HepG2 (cell line): ENCODE measurements around the gene DOK1. TPM values are rescaled to one million over a fixed set of nuclear protein-coding genes. Genes with fewer than 3 reads are reported as not detected.

Experiments used
- BHLHE40 ChIP-seq: IDR thresholded peaks from 2 replicates; pipeline ENCODE4 v1.6.1; 2011; ENCODE audit warnings: low read length, improper control_type of control experiment
- ETS1 ChIP-seq: sonication (generic); formaldehyde crosslinking; IDR thresholded peaks from 2 replicates; pipeline ENCODE4 v1.4.0; 2020; ENCODE audit warnings: missing genetic modification reagents
- FOXJ3 ChIP-seq: sonication (generic); formaldehyde crosslinking; IDR thresholded peaks from 2 replicates; pipeline ENCODE4 v1.4.0; 2020; ENCODE audit warnings: missing genetic modification reagents, mild to moderate bottlenecking, borderline replicate concordance
- HOXA3 ChIP-seq: sonication (generic); formaldehyde crosslinking; IDR thresholded peaks from 2 replicates; pipeline ENCODE4 v1.5.0; 2020; ENCODE audit warnings: missing genetic modification reagents
- MAFG ChIP-seq: sonication (generic); formaldehyde crosslinking; IDR thresholded peaks from 2 replicates; pipeline ENCODE4 v1.5.1; 2020; ENCODE audit warnings: mild to moderate bottlenecking, missing genetic modification reagents
- MLLT10 ChIP-seq: sonication (generic); formaldehyde crosslinking; IDR thresholded peaks from 2 replicates; pipeline ENCODE4 v1.4.0; 2020; ENCODE audit warnings: missing genetic modification reagents
- MTERF4 ChIP-seq: sonication (generic); formaldehyde crosslinking; IDR thresholded peaks from 2 replicates; pipeline ENCODE4 v1.8.0; 2023; ENCODE audit warnings: mild to moderate bottlenecking, missing genetic modification reagents
- NFKB2 ChIP-seq: sonication (generic); formaldehyde crosslinking; IDR thresholded peaks from 2 replicates; pipeline ENCODE4 v1.4.0; 2020; ENCODE audit warnings: missing genetic modification reagents, borderline replicate concordance
- PHF21A ChIP-seq: sonication (generic); formaldehyde crosslinking; IDR thresholded peaks from 2 replicates; pipeline ENCODE4 v1.5.0; 2020; ENCODE audit warnings: mild to moderate bottlenecking, missing genetic modification reagents
- RAD21 ChIP-seq: fragments of 450-650 bp; formaldehyde crosslinking; IDR thresholded peaks from 2 replicates; pipeline ENCODE4 v1.5.0; 2020; ENCODE audit warnings: mild to moderate bottlenecking
- RELA ChIP-seq: sonication (generic); formaldehyde crosslinking; IDR thresholded peaks from 2 replicates; pipeline ENCODE4 v1.4.0; 2020; ENCODE audit warnings: missing genetic modification reagents
- SNAPC4 ChIP-seq: sonication (generic); formaldehyde crosslinking; IDR thresholded peaks from 2 replicates; pipeline ENCODE4 v1.4.0; 2020; ENCODE audit warnings: mild to moderate bottlenecking, missing genetic modification reagents
- SUZ12 ChIP-seq: fragments of 150-350 bp; IDR thresholded peaks from 2 replicates; pipeline ENCODE4 v1.6.1; 2014; ENCODE audit warnings: low read depth, low read length
- ZBTB7B ChIP-seq: sonication (generic); formaldehyde crosslinking; IDR thresholded peaks from 2 replicates; pipeline ENCODE4 v1.4.0; 2020; ENCODE audit warnings: missing genetic modification reagents
- ZMYM4 ChIP-seq: sonication (generic); formaldehyde crosslinking; IDR thresholded peaks from 2 replicates; pipeline ENCODE4 v1.8.1; 2023; ENCODE audit warnings: mild to moderate bottlenecking, missing genetic modification reagents
- ZNF18 ChIP-seq: sonication (generic); formaldehyde crosslinking; IDR thresholded peaks from 2 replicates; pipeline ENCODE4 v1.8.0; 2022; ENCODE audit warnings: mild to moderate bottlenecking, missing genetic modification reagents; ENCODE audit not compliant: insufficient replicate concordance
- ZNF264 ChIP-seq: sonication (generic); formaldehyde crosslinking; IDR thresholded peaks from 2 replicates; pipeline ENCODE4 v1.4.0; 2020; ENCODE audit warnings: missing genetic modification reagents
- ZNF337 ChIP-seq: sonication (generic); formaldehyde crosslinking; IDR thresholded peaks from 2 replicates; pipeline ENCODE4 v1.5.1; 2020; ENCODE audit warnings: missing genetic modification reagents, low read depth, mild to moderate bottlenecking, borderline replicate concordance
- ZNF704 ChIP-seq: sonication (generic); formaldehyde crosslinking; IDR thresholded peaks from 2 replicates; pipeline ENCODE4 v1.8.1; 2023; ENCODE audit warnings: mild to moderate bottlenecking, inconsistent platforms, moderate library complexity, missing genetic modification reagents, borderline replicate concordance
- polyA plus RNA-seq, 8 experiments: library from polyadenylated mRNA; depleted of rRNA in 3 of 8; stranded (reverse) in 7 of 8; unstranded in 1 of 8; fragments of >200 nt; fragmentation: Illumina TruSeq in 4 of 8; extraction: Trizol in 4 of 8; gene quantifications; 2 replicates each; pipeline versions ENCODE4 v1.2.1 to v1.2.3, GENCODE V29; 2011 to 2016; ENCODE audit warnings: low read depth in 4 of 8, missing spikeins in 1 of 8, mixed read lengths in 1 of 8; ENCODE audit not compliant: insufficient read depth in 1 of 8
- total RNA-seq, 5 experiments: library from RNA; depleted of rRNA; stranded (reverse); fragments of >200 nt; fragmentation: Illumina TruSeq; extraction: Trizol; gene quantifications; 2 replicates each; pipeline ENCODE4 v1.2.3, GENCODE V29; 2016; ENCODE audit warnings: low read depth in 1 of 5

Gene DOK1
- total and polyA plus RNA-seq, 2 of the 13 experiments (the other 11 are each of a cell fraction or from before 2014, with no cell fraction given) = 0.53 to 0.74 TPM

GRCh38 chr2:74529357-74530238 lies 24.9 kb upstream of the DOK1 start, which contains the start of the genes AUP1 and HTRA2 (continued):
- TF ChIP-seq MTERF4 = peak; percentile 13; the same call in 1 of the 2 replicates
- TF ChIP-seq ZNF264 (CRISPR knock-in tag) = peak; percentile 84
- peak; percentile 83; the same call in 1 of the 2 replicates for TF ChIP-seq ZNF704 (CRISPR knock-in tag)
- TF ChIP-seq SNAPC4 (CRISPR knock-in tag) = peak; percentile 95
- no peak for TF ChIP-seq MAFG (CRISPR knock-in tag)
- TF ChIP-seq ETS1 (CRISPR knock-in tag) = no peak
- TF ChIP-seq ZNF18 (CRISPR knock-in tag) = peak; percentile 18
- TF ChIP-seq PHF21A (CRISPR knock-in tag) = peak; percentile 88
- peak; percentile 96 for TF ChIP-seq HOXA3
- peak; percentile 32; the same call in 1 of the 2 replicates for TF ChIP-seq BHLHE40
- peak; percentile 88 for TF ChIP-seq SUZ12
- peak; percentile 34; the same call in 1 of the 2 replicates for TF ChIP-seq ZMYM4 (CRISPR knock-in tag)
- TF ChIP-seq ZBTB7B (CRISPR knock-in tag) = peak; percentile 55
- TF ChIP-seq MLLT10 = no peak
- TF ChIP-seq FOXJ3 (CRISPR knock-in tag) = peak; percentile 61; the same call in 1 of the 2 replicates
- peak; percentile 8; the same call in 1 of the 2 replicates for TF ChIP-seq ZNF337 (CRISPR knock-in tag)
- peak; percentile 17; the same call in 1 of the 2 replicates for TF ChIP-seq RELA
- peak; percentile 91; the same call in 1 of the 2 replicates for TF ChIP-seq NFKB2 (CRISPR knock-in tag)
- TF ChIP-seq RAD21 (CRISPR knock-in tag) = peak; percentile 52
